ENCODE data around the gene DUSP10. TPM values are rescaled to one million over a fixed set of nuclear protein-coding genes. Genes with fewer than 3 reads are reported as not detected.

Gene DUSP10
- total RNA-seq, 1 donor from 2014 or later = 3.1 TPM

DNA sequence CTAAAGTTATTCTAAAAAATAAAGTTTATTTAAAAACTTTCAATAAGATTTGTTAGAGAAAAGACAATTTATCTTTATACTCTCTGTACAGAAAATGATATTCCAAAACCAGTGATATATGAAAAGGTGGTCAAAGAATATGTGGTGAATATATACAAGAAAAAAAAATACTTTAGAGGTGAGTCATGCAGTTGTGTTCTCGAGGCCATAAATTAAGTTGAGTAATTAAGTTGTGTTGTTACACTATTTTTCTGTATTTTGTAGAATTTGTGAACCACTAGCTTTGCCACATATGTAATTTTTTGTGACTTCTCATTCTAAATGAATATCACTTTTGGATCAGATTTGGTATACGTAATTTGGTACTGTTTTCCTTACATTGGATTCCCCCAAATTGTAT is 23.6 kb upstream of the DUSP10 start:
- DNase-seq (ENCODE audit: low read depth, low spot score) = no peak

DNA sequence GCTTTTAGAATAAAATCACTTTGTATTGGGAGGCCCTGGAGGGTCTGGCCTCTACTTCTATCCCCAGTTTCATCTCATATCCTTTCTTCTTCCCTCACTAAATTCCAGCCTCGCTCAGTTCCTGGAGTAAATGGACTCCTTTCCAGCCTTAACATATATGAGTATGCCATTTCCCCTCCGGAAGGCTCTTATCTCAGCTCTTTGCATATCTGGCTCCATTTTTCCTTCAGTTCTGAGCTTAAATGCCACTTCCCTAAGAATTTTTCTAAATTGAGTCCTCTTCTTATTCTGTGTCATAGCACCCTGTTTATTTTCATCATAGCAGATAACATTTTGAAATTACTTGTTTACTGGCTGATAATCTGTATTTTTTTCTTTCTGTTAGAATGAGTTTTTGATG is 20.2 kb upstream of the DUSP10 start:
- no peak for DNase-seq (ENCODE audit: low read depth, low spot score)

DNA sequence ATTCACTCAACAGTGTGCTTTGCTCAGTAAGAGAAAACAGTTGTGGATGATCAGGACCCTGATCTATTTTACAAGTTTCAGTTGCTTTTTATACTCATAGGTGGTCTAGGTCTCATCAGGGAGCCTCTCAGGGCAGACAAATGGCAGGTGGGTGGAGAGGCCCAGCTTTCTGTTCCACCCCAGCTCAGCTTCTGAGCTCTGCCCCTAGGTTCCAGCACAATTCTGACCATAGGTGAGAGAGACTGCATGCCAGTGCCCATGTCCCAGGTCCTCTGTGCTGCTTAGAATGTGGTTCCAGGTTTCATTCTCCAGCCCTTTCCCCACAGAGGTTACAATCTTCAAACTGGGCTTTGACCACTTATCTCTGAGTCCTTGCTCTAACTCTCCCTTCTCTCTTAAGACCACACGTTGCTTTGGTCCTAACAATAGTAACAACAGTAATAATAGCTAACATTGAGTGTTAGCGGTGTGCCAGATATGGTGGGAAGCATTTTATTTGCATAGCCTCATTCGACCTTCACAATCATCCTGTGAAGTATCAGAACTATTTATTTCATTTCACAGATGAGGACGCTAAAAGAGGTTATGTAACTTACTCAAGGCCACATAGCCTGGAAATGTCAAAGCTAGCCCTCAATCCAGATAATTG is 19.6 kb upstream of the DUSP10 start:
- DNase-seq (ENCODE audit: low read depth, low spot score) = no peak

DNA sequence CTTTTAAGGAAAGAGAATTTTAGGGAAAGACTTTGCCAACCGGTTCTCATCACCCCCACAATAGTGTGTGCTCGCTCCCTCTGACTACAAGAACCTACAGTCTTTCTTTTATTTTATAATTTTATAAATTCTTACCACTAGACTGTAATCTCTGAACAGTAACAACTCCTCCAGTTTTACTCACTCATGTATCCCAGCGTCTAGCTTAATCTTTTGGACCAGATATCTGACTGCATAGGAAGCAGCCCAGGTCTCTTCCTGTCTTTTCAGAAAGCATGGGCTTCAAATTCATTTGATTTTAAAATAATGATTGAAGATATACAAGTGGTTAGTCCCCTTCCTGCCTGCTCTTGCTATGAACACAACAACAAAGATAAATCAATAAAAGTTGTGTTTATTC is 19.0 kb upstream of the DUSP10 start:
- DNase-seq (ENCODE audit: low read depth, low spot score) = no peak

DNA sequence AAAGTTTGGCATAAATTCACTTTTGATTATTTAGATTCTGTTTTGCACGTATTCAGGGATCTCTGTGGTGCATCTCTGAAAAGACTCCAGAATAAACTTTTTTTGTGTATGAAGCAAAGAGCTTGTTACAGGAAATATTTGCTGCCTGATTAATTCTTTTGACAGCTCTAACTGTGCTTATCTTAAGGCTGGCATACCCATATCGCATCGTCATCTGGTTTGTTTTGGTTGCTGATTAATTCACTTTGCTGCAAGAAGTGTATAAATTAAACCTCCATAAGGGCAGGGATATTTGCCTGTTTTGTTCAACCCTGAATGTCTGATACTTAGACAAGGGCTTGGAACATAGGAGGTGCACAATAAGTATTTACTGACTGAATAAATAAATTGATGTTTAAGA is 17.5 kb upstream of the DUSP10 start:
- peak; percentile 57 for DNase-seq (ENCODE audit: low read depth, low spot score)

DNA sequence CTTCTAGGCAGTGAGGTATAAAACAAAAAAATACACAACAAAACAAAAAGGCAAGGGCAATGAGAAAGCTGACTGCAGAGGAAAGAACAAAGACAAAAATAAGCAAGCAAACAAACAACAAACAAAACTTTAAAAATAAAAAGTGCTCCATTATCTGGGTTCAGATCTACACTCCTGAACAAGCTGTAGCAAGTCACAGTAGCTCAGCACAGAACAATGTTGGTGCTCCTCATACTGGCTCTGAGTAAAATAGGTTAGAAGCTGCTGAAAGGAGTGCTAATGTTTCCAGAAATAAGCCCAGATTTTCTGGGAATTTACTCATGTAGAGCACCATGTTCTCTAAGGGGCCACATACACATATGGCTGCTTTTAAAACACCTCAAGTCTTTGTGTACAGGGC is 16.6 kb upstream of the DUSP10 start:
- DNase-seq (ENCODE audit: low read depth, low spot score) = no peak

DNA sequence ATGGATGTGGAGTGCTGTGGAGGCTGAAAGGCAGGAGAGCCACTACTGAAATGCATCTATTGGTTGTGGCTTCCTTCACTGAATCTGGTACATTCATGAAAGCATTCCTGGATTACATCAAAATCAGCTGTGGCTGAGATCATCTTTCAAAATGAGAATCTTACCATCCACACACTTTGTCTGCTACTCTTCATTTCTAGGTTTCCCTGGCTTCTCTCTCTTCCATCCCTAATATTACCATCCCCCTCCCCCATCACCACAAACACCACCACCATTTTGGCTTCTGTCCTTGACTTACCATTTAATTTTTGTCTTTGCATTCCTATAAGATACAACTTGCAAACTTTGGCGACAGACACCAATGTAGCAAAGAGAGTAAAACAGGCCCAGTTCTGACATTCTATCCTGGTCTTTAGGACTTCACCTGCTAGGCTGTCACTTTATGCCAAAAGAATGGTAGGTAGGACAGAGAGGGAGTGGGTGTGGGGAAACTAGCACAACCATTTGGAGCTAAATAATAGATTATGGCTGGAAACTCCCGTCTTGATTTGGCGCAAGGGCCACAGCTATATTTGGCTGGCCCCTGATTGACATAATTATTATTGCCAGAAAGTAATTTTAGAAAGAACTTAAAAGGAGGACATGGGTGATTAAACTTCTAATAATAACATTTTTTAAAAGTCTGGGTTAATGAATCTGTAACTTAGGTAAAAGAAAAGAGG is 15.1 kb upstream of the DUSP10 start:
- no peak for DNase-seq (ENCODE audit: low read depth, low spot score)

DNA sequence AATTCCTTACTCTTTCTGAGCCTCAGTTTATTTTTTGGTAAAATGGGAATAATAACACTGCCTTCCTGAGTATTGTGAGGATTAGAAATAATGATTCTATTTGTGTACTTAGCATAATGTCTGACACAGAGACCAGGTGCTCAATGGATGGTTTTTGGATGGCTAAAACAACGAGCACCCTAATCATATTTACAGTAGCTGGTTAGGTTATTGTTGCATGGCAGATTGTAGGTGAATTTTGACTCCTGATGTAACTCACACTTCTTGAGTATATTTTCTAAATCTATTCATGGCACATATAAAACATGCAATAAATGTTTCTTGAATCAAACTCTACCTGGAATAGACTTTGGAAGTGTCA is 11.9 kb upstream of the DUSP10 start:
- DNase-seq (ENCODE audit: low read depth, low spot score) = no peak

DNA sequence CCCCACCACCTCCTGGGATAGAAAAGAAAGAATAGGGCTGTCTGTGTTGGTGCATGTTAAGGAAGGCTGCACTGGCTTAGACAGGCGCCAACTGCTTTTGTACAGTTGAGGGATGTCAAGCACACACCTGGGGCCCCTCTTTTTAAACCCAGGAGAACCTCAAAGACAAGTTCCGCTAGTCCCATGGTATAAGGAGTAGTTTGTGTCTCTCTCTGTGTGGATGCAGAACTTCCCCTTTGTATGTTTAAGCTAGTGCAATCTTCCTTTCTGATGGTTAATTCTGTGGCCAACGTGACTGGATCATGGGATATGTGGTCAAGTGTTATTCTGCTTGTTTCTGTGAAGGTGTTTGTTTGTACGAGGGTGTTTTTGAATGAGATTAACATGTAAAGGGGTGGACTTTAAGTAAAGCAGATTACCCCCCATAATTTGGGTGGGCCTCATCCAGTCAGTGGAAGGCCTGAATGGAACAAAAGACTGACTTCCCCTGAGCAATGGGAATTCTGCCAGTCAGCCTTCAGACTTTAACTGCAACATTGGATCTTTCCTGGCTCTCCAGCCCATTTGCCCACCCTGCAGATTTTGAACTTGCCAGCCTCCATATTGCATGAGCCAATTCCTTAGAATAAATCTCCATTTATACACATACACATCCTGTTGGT is 9.5 kb upstream of the DUSP10 start:
- no peak for DNase-seq (ENCODE audit: low read depth, low spot score)

DNA sequence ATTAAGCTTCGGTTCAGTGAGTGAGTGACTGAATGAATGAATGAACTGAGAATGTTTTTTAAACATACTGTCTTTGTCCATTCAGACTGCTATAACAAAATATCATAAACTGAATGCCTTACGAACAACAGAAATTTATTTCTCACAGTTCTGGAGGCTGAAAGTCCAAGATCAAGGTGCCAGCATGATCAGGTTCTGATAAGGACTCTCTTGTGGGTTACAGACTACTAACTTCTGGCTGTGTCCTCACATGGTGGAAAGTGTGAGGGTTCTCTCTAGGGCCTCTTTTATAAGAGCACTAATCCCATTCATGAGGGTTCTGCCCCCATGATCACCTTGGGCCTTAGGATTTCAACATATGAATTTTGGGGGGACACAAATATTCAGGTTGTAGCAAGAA is 7.1 kb upstream of the DUSP10 start:
- no peak for DNase-seq (ENCODE audit: low read depth, low spot score)

DNA sequence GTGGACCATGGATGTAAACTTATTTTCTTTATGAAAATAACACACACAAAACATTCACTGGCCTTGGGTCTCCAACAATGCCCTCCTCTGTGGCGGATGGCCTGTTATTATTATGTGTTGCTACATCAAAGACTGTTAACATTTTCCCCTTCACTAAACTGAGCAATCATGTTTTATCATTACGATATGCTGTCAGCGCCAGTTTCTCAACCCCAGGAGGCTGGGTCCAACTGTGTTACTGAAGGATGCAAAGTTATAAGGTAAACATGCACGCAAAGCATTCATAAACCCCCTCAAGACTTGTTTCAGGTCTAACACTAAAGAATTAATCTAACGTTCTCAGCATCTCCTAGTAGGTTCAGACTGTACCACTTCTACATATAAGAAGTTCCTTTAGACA is 6.0 kb upstream of the DUSP10 start:
- DNase-seq (ENCODE audit: low read depth, low spot score) = no peak

DNA sequence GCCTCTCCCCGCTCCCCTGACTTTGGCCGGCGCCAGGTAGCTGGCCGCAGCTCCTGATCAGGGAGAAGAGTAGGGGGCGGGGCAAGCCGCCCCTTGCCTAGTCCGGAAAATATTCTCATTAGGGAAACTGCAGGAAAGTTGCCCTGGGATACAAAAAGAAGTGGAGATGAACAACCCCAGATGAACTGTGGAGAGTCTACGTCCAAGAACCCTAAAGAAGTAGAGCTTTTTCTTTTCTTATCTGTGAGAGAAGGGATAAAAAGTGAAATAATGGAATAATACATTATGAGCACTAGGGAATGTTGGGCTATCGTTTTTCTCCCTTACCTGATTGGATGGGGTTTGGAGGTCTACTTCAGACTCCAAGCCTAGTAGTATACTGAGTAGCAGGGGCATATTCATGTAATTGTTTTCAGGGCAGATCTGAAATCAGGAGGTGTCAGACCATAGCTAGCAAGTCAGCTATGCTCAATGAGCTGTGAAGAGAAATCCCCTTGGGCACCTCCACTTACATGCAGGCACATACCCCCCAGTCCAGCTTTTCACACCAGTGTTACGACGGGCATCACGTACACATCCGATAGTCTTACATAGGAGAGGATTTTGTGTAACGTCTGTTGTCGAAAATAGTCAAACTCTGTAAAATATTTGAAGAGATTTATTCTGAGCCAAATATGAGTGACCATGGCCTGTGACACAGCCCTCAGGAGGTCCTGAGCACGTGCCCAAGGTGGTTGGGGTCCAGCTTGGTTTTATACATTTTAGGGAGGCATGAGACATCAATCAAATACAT is 1.7 kb upstream of the DUSP10 start:
- DNase-seq (ENCODE audit: low read depth, low spot score) = no peak

DNA sequence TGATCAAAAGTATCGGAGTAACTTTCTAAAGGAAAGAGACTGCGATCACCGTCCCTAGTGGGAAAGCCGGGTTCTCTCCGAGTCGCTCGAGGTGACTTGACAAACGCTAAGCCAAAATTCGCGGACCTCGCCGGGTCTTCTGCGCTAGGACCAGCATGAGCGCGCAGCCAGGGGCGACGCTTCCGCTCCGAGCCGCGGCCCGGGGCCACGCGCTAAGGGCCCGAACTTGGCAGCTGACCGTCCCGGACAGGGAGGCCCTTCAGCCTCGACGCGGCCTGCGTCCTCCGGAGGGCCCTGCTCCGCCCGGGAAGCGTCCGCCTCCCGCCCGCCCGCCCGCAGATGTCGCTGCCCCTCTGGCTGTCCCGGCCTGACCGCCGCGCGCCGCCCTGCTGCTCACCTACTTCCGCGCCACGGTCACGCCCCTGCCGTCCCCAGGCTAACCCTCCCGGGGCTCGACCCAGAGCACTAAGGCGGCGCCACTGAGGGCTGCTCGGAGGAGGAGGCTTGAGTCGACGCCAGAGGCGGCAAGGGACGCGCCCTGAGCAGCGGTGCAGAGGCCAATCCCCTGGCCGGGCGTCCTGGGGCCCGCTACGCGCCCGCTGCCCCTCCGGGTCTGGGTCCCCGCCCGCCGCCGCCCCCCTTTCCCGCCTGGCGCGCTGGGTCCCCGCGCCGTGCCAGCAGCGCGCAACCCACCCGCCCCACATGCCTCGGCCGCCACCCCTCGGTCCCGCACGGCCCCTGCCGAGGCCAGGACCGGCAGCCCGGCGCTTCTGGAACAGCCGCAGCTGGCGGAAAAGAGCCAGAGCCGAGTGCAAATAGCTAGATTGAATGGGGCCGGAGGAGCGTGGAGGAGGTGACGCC is 896 bp upstream of the DUSP10 start:
- DNase-seq (ENCODE audit: low read depth, low spot score) = peak; percentile 26

DNA sequence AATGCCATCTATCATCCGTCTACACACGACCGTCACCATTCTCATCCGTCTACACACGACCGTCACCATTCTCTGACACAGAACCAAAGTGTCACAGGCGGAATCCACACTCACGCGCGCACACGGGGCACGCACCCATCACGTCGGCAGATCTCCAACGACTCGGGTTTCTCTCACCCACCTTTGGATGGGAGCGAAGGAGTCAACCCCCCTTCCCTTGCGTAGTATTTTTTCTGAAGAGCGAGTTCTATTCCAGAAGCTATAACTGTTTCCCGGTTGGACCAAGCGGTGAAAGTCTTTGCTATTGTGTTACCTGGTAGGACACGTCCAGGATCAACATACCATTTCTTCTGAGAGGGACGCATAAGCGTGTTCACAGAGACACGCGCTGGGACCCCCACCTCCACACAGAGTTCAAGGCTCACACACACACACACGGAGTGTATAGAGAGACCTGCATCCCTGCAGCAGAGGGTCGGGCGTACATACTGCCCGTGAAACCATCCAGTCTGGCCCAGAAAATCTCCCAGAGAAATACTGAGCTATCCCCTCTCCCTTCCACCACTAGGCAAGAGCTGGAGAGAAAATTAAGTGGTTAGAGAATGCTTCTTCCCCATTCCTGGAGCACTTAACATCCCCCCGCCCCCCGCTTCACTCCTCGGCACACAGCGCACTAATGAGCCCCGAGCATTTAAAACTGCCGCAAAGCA is 741 bp downstream of the DUSP10 start:
- no peak for DNase-seq (ENCODE audit: low read depth, low spot score)

DNA sequence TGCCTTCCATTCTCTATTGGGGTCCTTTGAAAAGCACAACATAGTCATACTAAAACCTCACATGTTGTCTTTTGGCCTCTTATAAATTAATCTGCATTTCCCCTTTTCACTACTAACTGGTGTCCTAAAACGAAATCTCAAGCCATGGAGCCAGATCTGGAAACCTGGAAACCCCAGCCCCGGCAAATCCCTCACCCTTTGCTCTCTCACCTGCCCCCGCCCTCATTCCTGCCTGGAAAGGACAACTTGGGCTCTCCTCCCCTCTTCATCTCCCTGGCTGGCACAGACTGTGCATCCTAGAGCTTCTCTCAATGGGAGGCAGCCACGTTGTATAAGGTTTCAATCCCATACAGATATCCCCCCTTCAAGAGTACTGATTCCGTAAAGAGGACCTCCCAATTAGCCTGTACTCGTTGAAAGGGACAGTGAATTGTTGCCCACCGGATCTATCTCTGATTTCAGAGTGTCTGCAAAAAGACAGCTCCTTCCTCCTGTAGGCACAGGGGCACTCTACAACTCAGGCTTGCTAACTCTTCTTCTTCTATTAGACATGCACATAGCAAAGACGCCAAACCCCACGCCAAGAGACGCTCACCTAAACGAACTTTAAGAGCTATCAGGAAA is 1.4 kb downstream of the DUSP10 start:
- no peak for DNase-seq (ENCODE audit: low read depth, low spot score)

DNA sequence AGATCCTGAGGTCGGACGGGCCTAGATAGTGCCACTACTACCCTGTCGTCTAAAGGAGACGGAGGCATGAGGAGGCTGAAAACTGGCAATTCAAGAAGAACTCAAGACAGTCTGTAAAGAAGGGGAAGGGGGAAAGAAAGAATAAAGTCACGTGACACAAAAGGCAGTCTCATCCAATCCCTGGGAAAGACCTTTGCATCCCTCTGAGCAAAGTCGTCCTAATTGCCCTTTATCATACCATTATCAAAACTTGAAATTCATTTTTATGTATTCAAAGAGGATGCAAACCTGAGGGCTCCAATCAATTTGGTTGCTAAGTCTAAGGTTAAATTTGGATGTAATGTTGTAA is 2.2 kb downstream of the DUSP10 start:
- DNase-seq (ENCODE audit: low read depth, low spot score) = no peak

DNA sequence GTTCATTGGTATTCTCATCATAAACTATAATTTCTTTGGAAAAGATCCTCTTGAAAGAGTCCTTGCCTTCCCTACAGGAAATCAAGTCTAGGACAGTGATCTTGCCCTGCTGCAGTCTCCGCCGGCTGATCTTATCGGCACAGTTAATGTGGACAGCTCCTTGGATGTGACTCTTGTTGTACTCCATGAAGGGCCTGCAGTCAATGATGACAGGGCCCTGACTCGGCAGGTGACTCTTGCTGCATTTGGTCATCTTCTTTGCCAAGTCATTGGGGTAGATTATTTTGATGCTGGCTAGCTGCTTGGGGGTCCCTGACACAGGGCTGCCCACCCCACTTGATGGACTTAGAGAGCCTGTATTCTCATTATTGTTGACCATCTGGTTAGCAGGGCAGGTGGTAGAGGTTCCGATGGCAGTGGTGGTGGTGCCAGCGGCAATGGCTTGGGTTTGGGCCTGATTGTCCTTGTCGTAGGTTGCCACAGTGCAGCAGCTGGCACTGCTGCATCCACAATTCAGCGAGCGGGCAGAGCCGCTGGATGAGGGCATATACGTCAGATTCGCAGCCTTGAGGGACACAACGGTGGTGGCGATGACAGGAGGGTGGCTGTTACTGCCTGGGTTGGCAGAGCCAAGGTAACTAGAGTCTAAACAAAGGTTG is 2.7 kb downstream of the DUSP10 start:
- no peak for DNase-seq (ENCODE audit: low read depth, low spot score)

DNA sequence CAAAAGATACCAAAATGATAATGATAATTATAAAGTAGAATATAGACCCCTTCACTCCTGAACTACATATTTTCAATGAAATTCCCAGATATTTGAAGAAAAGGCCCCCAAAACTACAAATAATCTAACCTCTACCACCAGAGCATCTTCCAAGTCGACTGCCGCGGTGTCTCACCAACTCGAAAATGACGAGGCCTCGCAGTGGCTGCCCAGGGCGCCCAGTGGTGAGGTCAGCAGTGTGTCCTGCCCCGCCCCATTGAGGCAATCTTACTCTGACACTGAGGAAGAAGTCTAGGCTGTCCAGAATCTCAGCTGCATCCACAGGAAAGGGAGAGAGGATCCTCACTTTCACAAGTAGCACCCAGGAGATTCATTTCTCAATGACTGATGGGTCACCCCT is 5.2 kb downstream of the DUSP10 start:
- no peak for DNase-seq (ENCODE audit: low read depth, low spot score)

DNA sequence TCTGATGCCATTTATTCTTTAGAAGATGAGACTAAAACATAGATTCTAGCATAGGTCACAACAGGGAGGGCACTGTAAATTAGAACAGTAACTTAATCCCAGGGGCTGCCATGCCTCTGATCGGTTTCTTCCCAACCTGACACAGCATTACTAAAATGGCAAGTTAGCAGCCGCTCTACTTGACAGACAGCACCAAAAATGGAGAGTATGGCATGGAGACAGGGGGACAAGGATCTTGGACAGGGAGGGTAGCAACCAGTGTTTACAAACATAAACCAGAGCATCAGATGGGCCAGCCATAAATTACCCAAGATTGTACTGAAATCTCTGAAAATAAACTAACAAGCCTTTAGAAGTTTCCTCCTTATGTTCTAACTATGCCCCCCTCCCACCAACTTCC is 5.9 kb downstream of the DUSP10 start:
- no peak for DNase-seq (ENCODE audit: low read depth, low spot score)

DNA sequence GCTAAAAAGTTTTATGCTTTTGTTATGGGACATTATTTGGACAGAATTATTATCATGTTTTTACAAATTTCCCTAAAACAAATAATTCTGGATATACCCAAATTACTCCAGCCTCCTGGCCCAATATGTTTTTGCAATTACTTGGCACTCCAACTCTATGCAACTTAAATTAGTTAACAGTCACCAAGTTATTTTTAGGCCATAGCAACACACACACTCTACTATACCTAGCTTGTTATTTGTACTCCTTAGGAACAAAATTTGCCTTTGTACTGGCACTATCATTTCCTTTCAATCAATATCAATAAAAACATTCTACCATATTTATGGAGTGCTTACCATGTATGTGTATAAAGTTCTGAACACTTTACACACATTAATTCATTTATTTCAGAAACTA is 7.7 kb downstream of the DUSP10 start:
- DNase-seq (ENCODE audit: low read depth, low spot score) = no peak
